Measurements from ENCODE around the gene COL25A1. TPM values are rescaled to one million over a fixed set of nuclear protein-coding genes. Genes with fewer than 3 reads are reported as not detected.

The COL25A1 gene
- total RNA-seq, 1 experiment from 2014 or later: not detected

DNA sequence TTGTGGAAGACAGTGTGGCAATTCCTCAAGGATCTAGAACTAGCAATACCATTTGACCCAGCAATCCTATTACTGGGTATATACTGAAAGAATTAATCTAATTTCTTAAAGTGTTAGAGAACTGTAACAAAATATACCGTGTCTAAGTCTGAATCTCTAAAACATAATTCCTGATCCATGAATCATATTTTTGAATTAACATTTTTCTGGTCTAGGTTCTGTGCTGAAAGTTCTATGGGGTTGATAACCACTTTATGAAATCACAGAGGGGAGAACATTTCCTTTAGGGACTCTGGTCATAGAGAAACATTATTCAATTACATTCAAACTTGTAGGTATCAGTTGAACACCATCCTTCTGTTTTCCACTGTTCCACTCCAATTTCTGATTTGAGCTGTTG is 447.7 kb downstream of the COL25A1 start:
- Histone ChIP-seq H3K4me1 (ENCODE audit: control insufficient read depth in 1 of 2, insufficient read depth in 2 of 2, low read length in 2 of 2) (no peaks in the 10 kb centered on the region), H4K20me1 (ENCODE audit: insufficient read depth) (no peaks in the 10 kb centered on the region; the same call in 1 of the 2 replicates), H3K9me2 (ENCODE audit: insufficient read depth) (no peaks in the 10 kb centered on the region), H3K9ac (ENCODE audit: low read length) (no peak overlapping the region), H3K79me2 (ENCODE audit: insufficient read depth, low read length) (no peaks in the 10 kb centered on the region), H3K4me3 (replicated peaks in 1 of 2; ENCODE audit: low read depth in 1 of 2, low read length in 2 of 2) (no peak overlapping the region), H3K4me2 (ENCODE audit: low read length) (no peak overlapping the region), H3K27ac (ENCODE audit: low read depth, low read length) (no peak overlapping the region), H2AFZ (ENCODE audit: low read depth, low read length, poor library complexity, severe bottlenecking) (no peak overlapping the region), H3K36me3 (ENCODE audit: control insufficient read depth in 1 of 2, insufficient read depth in 2 of 2, low read length in 2 of 2) (no peaks in the 10 kb centered on the region), H3K9me3 (ENCODE audit: control insufficient read depth in 1 of 2, insufficient read depth in 1 of 2, low read depth in 1 of 2, low read length in 2 of 2) (no peaks in the 10 kb centered on the region), H3K27me3 (ENCODE audit: insufficient read depth, low read length) (peaks cover 44% of the 10 kb centered on the region)
- POLR2A ChIA-PET: no interaction called here
- no peak for DNase-seq (ENCODE audit: low read depth, low spot score)
- RAD21 ChIA-PET (ENCODE audit: low non-redundant PET in 1 of 2, low total read pairs in 2 of 2, uncharacterized antibody in 2 of 2, unreplicated experiment in 2 of 2): no interaction called here
- ATAC-seq: no peak
- intact Hi-C loops (cut with micrococcal nuclease): no loop called here
- BruUV-seq (replicated peaks): no TSS peak
- TF ChIP-seq CBX3 (IDR thresholded peaks at IDR 0.05; ENCODE audit: low read depth) (no peak), RAD21 (IDR thresholded peaks at IDR 0.05; ENCODE audit: low read depth) (no peak), ELF1 (IDR thresholded peaks at IDR 0.05; ENCODE audit: borderline replicate concordance, low read depth) (no peak), EGR1 (IDR thresholded peaks at IDR 0.05; ENCODE audit: low read depth) (no peak), SRF (IDR thresholded peaks at IDR 0.05; ENCODE audit: low read depth) (no peak), EZH2phosphoT487 (IDR thresholded peaks at IDR 0.05; ENCODE audit: borderline replicate concordance) (no peak)
- TF ChIP-seq, protein P1, sequence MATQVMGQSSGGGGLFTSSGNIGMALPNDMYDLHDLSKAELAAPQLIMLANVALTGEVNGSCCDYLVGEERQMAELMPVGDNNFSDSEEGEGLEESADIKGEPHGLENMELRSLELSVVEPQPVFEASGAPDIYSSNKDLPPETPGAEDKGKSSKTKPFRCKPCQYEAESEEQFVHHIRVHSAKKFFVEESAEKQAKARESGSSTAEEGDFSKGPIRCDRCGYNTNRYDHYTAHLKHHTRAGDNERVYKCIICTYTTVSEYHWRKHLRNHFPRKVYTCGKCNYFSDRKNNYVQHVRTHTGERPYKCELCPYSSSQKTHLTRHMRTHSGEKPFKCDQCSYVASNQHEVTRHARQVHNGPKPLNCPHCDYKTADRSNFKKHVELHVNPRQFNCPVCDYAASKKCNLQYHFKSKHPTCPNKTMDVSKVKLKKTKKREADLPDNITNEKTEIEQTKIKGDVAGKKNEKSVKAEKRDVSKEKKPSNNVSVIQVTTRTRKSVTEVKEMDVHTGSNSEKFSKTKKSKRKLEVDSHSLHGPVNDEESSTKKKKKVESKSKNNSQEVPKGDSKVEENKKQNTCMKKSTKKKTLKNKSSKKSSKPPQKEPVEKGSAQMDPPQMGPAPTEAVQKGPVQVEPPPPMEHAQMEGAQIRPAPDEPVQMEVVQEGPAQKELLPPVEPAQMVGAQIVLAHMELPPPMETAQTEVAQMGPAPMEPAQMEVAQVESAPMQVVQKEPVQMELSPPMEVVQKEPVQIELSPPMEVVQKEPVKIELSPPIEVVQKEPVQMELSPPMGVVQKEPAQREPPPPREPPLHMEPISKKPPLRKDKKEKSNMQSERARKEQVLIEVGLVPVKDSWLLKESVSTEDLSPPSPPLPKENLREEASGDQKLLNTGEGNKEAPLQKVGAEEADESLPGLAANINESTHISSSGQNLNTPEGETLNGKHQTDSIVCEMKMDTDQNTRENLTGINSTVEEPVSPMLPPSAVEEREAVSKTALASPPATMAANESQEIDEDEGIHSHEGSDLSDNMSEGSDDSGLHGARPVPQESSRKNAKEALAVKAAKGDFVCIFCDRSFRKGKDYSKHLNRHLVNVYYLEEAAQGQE (IDR thresholded peaks at IDR 0.05; ENCODE audit: low read depth): no peak
- CTCF ChIA-PET: no interaction called here

DNA sequence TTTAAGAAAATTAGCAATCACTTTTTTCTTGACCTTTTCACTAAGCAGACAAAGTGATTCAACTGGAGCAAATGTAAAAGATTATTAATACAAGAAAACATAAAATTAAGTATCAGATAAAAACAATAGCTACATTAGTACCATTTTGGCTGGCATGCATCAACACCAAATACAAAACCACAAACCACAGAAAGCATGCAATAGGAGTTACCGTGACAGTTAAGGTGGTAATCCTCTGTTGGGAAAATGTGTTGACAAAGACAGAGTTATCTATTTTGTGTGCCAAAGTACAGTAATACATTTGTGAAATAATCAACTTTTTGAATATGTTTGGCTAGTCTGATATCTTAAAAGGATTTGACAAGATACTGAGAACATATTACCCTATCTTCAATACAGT is 449.8 kb downstream of the COL25A1 start:
- Histone ChIP-seq H3K9ac (ENCODE audit: low read length) (no peak overlapping the region), H3K4me3 (replicated peaks in 1 of 2; ENCODE audit: low read depth in 1 of 2, low read length in 2 of 2) (no peak overlapping the region), H4K20me1 (ENCODE audit: insufficient read depth) (no peaks in the 10 kb centered on the region; the same call in 1 of the 2 replicates), H3K27me3 (ENCODE audit: insufficient read depth, low read length) (peaks cover 35% of the 10 kb centered on the region), H3K9me2 (ENCODE audit: insufficient read depth) (no peaks in the 10 kb centered on the region), H3K4me2 (ENCODE audit: low read length) (no peak overlapping the region), H3K79me2 (ENCODE audit: insufficient read depth, low read length) (no peaks in the 10 kb centered on the region), H2AFZ (ENCODE audit: low read depth, low read length, poor library complexity, severe bottlenecking) (no peak overlapping the region), H3K4me1 (ENCODE audit: control insufficient read depth in 1 of 2, insufficient read depth in 2 of 2, low read length in 2 of 2) (no peaks in the 10 kb centered on the region), H3K9me3 (ENCODE audit: control insufficient read depth in 1 of 2, insufficient read depth in 1 of 2, low read depth in 1 of 2, low read length in 2 of 2) (no peaks in the 10 kb centered on the region), H3K36me3 (ENCODE audit: control insufficient read depth in 1 of 2, insufficient read depth in 2 of 2, low read length in 2 of 2) (no peaks in the 10 kb centered on the region), H3K27ac (ENCODE audit: low read depth, low read length) (no peak overlapping the region)
- DNase-seq (ENCODE audit: low read depth, low spot score) (no peak), ATAC-seq (no peak)
- RAD21 ChIA-PET (ENCODE audit: low non-redundant PET in 1 of 2, low total read pairs in 2 of 2, uncharacterized antibody in 2 of 2, unreplicated experiment in 2 of 2): no interaction called here
- POLR2A ChIA-PET: no interaction called here
- CTCF ChIA-PET: no interaction called here
- no TSS peak for BruUV-seq (replicated peaks)
- TF ChIP-seq EZH2phosphoT487 (IDR thresholded peaks at IDR 0.05; ENCODE audit: borderline replicate concordance): no peak
- TF ChIP-seq POLR2A (IDR thresholded peaks at IDR 0.05; ENCODE audit: borderline replicate concordance, extremely low read depth, insufficient read depth, insufficient read length): no peak
- no peak for TF ChIP-seq EGR1 (IDR thresholded peaks at IDR 0.05; ENCODE audit: low read depth)
- no peak for TF ChIP-seq CEBPB (IDR thresholded peaks at IDR 0.05; ENCODE audit: low read depth)
- TF ChIP-seq, protein P2, sequence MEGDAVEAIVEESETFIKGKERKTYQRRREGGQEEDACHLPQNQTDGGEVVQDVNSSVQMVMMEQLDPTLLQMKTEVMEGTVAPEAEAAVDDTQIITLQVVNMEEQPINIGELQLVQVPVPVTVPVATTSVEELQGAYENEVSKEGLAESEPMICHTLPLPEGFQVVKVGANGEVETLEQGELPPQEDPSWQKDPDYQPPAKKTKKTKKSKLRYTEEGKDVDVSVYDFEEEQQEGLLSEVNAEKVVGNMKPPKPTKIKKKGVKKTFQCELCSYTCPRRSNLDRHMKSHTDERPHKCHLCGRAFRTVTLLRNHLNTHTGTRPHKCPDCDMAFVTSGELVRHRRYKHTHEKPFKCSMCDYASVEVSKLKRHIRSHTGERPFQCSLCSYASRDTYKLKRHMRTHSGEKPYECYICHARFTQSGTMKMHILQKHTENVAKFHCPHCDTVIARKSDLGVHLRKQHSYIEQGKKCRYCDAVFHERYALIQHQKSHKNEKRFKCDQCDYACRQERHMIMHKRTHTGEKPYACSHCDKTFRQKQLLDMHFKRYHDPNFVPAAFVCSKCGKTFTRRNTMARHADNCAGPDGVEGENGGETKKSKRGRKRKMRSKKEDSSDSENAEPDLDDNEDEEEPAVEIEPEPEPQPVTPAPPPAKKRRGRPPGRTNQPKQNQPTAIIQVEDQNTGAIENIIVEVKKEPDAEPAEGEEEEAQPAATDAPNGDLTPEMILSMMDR (IDR thresholded peaks at IDR 0.05 in 2 of 3, conservative IDR thresholded peaks at IDR 0.05 in 1 of 3; ENCODE audit: borderline replicate concordance in 1 of 3, insufficient read depth in 1 of 3, low read depth in 2 of 3, low read length in 2 of 3): no peak
- TF ChIP-seq, protein P1 (IDR thresholded peaks at IDR 0.05; ENCODE audit: low read depth): no peak
- intact Hi-C loops (cut with micrococcal nuclease): no loop called here
